HL-60/S4 treated with phorbol 12-myristate 13-acetate at 8.2 ng/mL for 4 days and 3 days (cell line): Measurements from ENCODE around the gene CEP44.
"Not testable (repeated sequence)": the region's sequence is repeated elsewhere in the genome, so short reads cannot be mapped to it uniquely, and the experiment has no call there.

ENCODE experiments used
- in situ Hi-C: fragments of 300-500 bp; cut with MboI; formaldehyde crosslinking; loops from 2 replicates; pipeline ENCODE4 v1.15.0; 2022; ENCODE audit warnings: low sequenced_read_pairs

Gene CEP44

GRCh38 chr4:174278467-174278866 is 5.2 kb upstream of the CEP44 start:
- in situ Hi-C loops: no loop called here

DNA sequence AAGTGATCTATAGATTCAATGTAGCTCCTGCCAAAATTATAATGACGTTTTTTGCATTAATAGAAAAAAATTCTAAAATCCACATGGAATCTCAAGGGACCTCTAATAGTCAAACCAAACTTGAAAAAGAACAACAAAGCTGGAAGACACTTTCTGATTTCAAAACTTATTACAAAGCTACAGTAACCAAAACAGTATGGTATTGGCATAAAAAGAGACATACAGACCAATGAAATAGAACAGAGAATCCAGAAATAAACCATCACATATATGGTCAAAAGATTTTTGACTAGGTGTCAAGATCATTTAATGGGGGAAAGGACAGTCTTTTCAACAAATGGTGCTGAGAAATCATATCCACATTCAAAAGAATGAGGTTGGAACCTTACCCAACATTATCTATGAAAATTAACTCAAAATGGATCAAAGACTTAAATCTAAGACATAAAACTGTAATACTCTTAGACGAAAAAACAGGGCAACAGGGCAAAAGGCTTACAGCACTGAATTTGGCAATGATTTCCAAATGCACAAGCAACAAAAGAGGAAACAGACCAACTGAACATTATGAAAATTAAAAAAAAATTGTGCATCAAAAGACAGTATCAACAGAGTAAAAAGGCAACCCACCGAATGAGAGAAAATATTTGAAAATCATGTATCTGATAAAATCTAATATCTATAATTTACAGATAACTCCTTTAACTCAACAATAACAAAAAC is 4.1 kb upstream of the CEP44 start:
- in situ Hi-C loops: no loop called here

DNA sequence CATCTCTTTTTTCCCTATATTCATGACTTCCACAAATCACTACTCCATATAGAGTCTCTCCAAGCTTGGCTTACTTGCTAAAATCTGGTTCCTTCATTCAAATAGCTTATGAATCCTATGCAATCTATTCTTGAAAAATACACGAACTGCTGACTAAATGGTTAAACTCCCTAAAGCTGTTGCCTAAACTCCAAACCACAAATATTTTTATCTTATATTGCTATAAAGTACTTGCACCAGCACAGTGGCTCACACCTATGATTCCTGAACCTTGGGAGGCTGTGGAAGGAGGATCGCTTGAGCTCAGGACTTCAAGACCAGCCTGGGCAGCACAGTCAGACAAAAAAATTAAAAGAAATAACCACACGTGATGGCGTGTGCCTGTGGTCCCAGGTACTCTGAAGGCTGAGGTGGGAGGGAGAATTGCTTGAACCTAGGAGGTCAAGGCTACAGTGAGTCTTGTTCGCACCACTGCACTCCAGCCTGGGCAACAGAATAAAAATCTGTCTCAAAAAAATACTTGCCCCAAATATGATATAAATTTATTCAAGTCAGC is 2.5 kb upstream of the CEP44 start:
- in situ Hi-C loops: no loop called here

DNA sequence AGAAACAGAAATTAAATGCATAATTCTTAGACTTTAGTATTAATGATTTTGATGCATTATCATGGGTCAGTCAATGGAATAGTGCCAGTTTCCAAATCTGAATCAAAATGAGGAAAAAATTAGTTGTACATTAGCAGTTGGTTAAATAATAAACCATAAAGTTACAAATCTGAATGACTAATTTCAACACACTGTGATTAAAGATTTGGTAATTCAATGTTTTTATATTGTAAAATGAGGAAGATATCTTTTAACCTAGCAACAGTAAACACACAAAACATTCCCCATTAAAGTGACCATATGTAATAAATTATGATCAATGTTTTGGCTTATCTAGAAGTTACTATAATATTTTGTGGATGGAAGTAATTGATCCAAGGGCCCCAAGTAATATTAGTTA is 1.8 kb upstream of the CEP44 start:
- in situ Hi-C loops: no loop called here

GRCh38 chr4:174282836-174283506 is 740 bp upstream of the CEP44 start:
- in situ Hi-C loops: no loop called here

DNA sequence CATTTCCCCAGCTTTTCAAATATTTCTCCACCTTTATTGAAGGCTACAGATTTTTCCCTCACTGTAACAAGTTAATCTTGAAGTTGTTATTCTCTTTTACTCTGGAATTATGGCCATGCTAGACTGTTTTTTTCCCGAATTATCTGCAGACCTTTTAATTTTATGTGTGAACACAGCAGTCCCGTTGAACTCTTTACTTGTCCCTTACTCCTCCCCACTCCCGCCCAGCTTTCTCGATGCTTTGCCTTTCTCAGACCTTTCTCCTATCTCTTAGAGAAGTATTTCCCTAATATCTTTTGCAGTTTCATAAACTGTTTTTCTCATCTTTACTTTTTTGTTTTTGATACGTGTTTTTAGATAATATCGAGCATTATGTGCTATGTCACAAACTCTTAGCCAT is 776 bp downstream of the CEP44 start:
- in situ Hi-C loops: no loop called here

- in situ Hi-C loops: no loop called here
Observed at GRCh38 chr4:174286870-174287269, 3.2 kb downstream of the CEP44 start.

DNA sequence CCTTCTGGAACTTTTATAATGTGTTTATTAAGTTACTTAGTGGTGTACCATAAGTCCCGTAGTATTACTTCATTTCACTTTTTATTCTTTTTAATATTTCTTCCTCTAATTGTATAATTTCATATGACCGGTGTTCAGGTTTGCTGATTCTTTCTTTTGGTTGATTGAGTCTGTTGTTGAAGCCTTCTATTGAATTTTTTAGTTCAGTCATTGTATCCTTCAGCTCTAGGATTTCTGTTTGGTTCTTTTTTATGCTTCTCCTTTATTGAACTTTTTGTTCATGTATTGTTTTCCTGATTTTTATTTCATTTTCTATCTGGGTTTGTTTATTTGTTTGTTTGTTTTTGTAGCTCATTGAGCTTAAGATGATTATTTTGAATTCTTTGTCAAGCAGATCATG is 8.8 kb downstream of the CEP44 start:
- in situ Hi-C loops: no loop called here

DNA sequence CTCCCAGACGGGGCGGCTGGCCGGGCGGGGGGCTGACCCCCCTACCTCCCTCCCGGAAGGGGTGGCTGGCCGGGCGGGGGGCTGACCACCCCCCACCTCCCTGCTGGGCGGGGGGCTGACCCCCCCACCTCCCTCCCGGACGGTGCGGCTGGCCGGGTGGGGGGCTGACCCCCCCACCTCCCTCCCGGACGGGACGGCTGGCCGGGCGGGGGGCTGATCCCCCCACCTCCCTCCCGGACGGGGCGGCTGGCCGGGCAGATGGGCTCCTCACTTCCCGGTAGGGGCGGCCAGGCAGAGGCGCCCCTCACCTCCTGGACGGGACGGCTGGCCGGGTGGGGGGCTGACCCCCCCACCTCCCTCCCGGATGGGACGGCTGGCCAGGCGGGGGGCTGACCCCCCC is 10.9 kb downstream of the CEP44 start:
- in situ Hi-C loops: not testable (repeated sequence)

DNA sequence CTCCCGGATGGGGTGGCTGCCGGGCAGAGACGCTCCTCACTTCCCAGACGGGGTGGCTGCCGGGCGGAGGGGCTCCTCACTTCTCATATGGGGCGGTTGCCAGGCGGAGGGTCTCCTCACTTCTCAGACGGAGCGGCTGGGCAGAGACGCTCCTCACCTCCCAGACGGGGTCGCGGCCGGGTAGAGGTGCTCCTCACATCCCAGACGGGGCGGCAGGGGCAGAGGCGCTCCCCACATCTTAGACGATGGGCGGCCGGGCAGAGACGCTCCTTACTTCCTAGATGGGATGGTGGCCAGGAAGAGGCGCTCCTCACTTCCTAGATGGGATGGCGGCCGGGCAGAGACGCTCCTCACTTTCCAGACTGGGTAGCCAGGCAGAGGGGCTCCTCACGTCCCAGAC is 11.4 kb downstream of the CEP44 start:
- in situ Hi-C loops: not testable (repeated sequence)

GRCh38 chr4:174303687-174304086 is 20.0 kb downstream of the CEP44 start:
- in situ Hi-C loops: no loop called here

GRCh38 chr4:174304664-174305063 is 21.0 kb downstream of the CEP44 start:
- in situ Hi-C loops: no loop called here

DNA sequence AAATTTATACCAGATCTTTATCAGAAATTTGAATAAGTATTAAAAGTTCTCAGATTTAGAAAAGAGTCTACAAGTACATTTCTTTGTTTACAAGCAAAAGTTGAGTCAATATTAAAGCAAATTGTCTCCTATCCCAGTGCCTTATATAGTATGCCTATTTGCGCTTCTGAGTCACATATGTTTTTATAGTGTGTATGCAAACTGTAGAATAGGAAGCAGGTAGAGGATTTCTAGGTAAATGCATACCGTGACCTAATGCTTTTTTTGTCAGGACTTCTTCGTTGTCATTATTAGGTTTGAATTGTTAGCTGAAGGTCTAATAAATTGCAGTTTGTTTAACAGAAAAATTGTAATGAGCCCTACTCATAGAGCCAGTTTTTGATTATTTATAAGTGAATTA is 22.2 kb downstream of the CEP44 start:
- in situ Hi-C loops: no loop called here

GRCh38 chr4:174307694-174308093 is 24.0 kb downstream of the CEP44 start:
- in situ Hi-C loops: no loop called here

DNA sequence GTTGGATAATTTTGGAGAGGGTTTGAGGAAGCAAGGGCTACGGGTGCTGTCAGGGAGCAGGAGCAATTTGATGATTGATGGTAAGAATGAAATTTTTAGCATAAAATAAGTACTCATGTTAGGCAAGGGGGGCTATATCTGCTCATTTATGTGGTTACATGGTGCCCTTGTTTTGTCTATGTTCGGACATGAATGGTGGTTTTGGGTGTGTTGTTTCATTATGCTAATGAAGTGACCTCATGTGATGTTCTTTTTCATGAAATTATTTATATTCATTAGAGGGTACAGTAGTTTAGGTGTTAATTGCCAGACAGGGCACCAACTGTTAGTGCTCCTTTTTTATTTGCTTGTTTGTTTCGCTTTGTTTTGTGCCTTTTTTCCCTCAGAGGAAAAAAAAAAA is 29.3 kb downstream of the CEP44 start:
- in situ Hi-C loops: no loop called here

DNA sequence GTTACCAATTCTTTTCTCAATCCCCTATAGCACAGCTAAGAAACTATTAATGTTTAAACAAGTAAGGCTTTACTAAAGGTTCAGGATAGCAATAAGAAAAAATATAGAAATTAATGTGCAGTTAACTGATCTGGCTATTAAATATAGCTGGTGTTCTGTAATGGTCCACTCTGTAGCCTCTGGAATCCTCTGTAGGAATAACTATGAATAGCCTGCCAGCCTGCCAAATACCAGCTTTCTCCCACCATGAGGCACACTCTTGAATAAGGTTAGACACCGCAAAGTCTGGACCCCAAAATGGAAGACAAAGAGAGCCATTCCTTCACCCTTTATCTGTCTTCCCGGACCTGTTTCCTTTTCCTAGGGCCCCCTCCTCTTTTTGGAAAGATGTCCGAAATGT is 30.6 kb downstream of the CEP44 start:
- in situ Hi-C loops: no loop called here

- in situ Hi-C loops: no loop called here
Observed at GRCh38 chr4:174314770-174315169, 31.1 kb downstream of the CEP44 start.

DNA sequence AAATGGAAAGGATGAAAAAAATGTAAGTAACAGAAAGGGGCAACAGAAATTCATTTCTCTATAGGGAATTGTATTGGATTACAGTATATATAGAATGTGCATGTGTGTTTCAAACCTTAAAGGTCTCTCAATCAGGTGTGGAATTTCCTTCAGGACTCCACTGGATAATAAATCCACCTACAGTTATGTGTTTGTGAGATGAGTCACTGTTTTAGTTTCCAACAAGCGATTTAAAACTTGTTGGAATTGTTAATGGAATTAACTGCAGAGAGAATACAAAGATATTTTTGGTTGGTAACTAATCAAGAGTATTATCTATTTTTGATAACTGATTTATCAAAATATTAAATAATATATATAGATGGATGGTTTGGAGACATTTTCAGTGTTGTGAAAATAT is 32.8 kb downstream of the CEP44 start:
- in situ Hi-C loops: no loop called here

DNA sequence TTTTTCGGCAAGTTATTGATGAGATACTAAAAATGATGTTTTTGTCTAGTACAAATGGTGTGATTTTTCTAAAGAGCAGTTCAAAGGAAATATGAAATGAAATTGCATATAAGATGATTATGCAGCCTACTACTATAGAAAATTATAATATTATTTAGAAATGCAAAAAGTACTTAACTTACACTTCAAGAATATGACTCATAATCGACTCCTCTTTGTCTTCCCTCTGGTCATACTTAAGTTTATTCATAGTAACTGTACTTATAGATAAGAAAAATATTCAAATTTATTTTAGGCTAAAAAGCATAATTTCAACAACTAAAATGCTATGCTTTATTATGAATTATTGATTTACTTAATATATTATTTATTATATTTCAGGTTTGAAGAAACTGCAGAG is 33.2 kb downstream of the CEP44 start:
- in situ Hi-C loops: no loop called here

DNA sequence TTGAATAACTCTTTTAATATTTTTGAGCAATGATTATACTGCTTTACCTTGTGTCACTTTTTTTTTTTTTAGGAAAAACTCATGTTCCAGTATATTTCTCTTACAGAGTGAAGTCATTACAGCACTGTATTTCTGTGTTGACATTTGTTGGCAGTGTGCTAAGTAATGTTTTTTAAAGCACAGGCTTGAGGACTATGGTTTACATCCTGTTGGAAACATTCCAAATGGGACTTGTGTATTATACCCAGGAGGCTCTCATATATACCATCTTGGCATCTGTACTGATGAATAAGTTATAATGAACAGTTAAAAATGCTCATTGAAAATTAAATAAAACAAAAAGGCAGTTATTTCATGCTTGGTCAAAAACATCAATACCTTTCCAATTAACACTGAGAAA is 33.8 kb downstream of the CEP44 start:
- in situ Hi-C loops: no loop called here

GRCh38 chr4:174318829-174319764 is 35.4 kb downstream of the CEP44 start:
- in situ Hi-C loops: no loop called here
